Measurements from ENCODE around the gene LUZP1.

DNA sequence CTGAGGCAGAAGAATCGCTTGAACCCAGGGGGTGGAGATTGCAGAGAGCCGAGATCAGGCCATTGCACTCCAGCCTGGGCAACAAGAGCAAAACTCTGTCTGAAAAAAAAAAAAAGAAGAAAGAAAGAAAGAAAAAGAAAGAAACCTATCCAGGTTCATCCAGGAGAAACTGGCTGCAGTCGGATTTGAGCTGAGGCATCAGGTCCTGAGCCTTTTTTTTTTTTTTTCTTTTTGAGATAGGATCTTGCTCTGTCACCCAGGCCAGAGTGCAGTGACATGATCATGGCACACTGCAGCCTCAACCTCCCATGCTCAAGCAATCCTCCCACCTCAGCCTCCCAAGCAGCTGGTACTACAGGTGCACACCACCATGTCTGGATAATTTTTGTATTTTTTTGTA, 22.5 kb upstream of the LUZP1 start:
- TF ChIP-seq POLR2A (IDR thresholded peaks at IDR 0.05; ENCODE audit: extremely low read depth, insufficient read length) (no peak), MYC (IDR thresholded peaks at IDR 0.05; ENCODE audit: low read depth, low read length) (no peak)
- TF ChIP-seq, protein P1, sequence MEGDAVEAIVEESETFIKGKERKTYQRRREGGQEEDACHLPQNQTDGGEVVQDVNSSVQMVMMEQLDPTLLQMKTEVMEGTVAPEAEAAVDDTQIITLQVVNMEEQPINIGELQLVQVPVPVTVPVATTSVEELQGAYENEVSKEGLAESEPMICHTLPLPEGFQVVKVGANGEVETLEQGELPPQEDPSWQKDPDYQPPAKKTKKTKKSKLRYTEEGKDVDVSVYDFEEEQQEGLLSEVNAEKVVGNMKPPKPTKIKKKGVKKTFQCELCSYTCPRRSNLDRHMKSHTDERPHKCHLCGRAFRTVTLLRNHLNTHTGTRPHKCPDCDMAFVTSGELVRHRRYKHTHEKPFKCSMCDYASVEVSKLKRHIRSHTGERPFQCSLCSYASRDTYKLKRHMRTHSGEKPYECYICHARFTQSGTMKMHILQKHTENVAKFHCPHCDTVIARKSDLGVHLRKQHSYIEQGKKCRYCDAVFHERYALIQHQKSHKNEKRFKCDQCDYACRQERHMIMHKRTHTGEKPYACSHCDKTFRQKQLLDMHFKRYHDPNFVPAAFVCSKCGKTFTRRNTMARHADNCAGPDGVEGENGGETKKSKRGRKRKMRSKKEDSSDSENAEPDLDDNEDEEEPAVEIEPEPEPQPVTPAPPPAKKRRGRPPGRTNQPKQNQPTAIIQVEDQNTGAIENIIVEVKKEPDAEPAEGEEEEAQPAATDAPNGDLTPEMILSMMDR (IDR thresholded peaks at IDR 0.05; ENCODE audit: low read depth, low read length), result no peak
- TF ChIP-seq, protein P2, sequence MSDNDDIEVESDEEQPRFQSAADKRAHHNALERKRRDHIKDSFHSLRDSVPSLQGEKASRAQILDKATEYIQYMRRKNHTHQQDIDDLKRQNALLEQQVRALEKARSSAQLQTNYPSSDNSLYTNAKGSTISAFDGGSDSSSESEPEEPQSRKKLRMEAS (IDR thresholded peaks at IDR 0.05; ENCODE audit: low read depth, low read length), result no peak

Data from NB4 (cell line).